ENCODE results near the gene CAMTA1. TPM values are rescaled to one million over a fixed set of nuclear protein-coding genes. Genes with fewer than 3 reads are reported as not detected.

CAMTA1 gene
- total and polyA plus RNA-seq, 2 donors: 53.3 to 115 TPM

- Histone ChIP-seq H3K4me1 (ENCODE audit: insufficient read depth) (no peaks in the 10 kb centered on the region), H3K27ac (ENCODE audit: low read depth) (no peak overlapping the region), H3K4me3 (ENCODE audit: low read depth, low read length) (no peak overlapping the region), H3K36me3 (ENCODE audit: insufficient read depth) (no peaks in the 10 kb centered on the region)
- WGBS: 94% methylated on average over 11 of the region's 11 CpGs
- DNase-seq (ENCODE audit: extremely low spot score): no peak
These were observed 185.0 kb downstream of the CAMTA1 start for GRCh38 chr1:6970221-6970620.

GRCh38 chr1:6971048-6971447 lies 185.8 kb downstream of the CAMTA1 start:
- DNase-seq (ENCODE audit: extremely low spot score): no peak
- H3K4me3 ChIP-seq (ENCODE audit: low read depth, low read length): no peak overlapping the region
- no peaks in the 10 kb centered on the region for H3K36me3 ChIP-seq (ENCODE audit: insufficient read depth)
- H3K4me1 ChIP-seq (ENCODE audit: insufficient read depth): no peaks in the 10 kb centered on the region
- no peak overlapping the region for H3K27ac ChIP-seq (ENCODE audit: low read depth)
- WGBS: 54% methylated on average over 9 of the region's 9 CpGs

GRCh38 chr1:6971699-6972098 lies 186.4 kb downstream of the CAMTA1 start:
- 92% methylated on average over 11 of the region's 11 CpGs for WGBS
- Histone ChIP-seq H3K27ac (ENCODE audit: low read depth) (no peak overlapping the region), H3K4me3 (ENCODE audit: low read depth, low read length) (no peak overlapping the region), H3K4me1 (ENCODE audit: insufficient read depth) (no peaks in the 10 kb centered on the region), H3K36me3 (ENCODE audit: insufficient read depth) (no peaks in the 10 kb centered on the region)
- DNase-seq (ENCODE audit: extremely low spot score): no peak

- no peak overlapping the region for H3K27ac ChIP-seq (ENCODE audit: low read depth)
- no peaks in the 10 kb centered on the region for H3K4me1 ChIP-seq (ENCODE audit: insufficient read depth)
- no peak for DNase-seq (ENCODE audit: extremely low spot score)
- no peaks in the 10 kb centered on the region for H3K36me3 ChIP-seq (ENCODE audit: insufficient read depth)
- no peak overlapping the region for H3K4me3 ChIP-seq (ENCODE audit: low read depth, low read length)
- WGBS: 67% methylated on average over 4 of the region's 4 CpGs
These were observed 187.1 kb downstream of the CAMTA1 start for GRCh38 chr1:6972399-6972798.

GRCh38 chr1:6975331-6976043 lies 190.2 kb downstream of the CAMTA1 start:
- no peak for DNase-seq (ENCODE audit: extremely low spot score)
- no peak overlapping the region for H3K4me3 ChIP-seq (ENCODE audit: low read depth, low read length)

GRCh38 chr1:6976044-6976375 lies 190.8 kb downstream of the CAMTA1 start:
- no peaks in the 10 kb centered on the region for H3K4me1 ChIP-seq (ENCODE audit: insufficient read depth)
- 52% methylated on average over 6 of the region's 6 CpGs for WGBS
- H3K27ac ChIP-seq (ENCODE audit: low read depth): no peak overlapping the region
- H3K36me3 ChIP-seq (ENCODE audit: insufficient read depth): no peaks in the 10 kb centered on the region
- H3K4me3 ChIP-seq (ENCODE audit: low read depth, low read length): no peak overlapping the region
- no peak for DNase-seq (ENCODE audit: extremely low spot score)

More at GRCh38 chr1:6975331-6976043, 190.2 kb downstream of the CAMTA1 start:
- Histone ChIP-seq H3K4me1 (ENCODE audit: insufficient read depth) (no peaks in the 10 kb centered on the region), H3K36me3 (ENCODE audit: insufficient read depth) (no peaks in the 10 kb centered on the region), H3K27ac (ENCODE audit: low read depth) (no peak overlapping the region)
- WGBS: 68% methylated on average over 16 of the region's 16 CpGs

- 55% methylated on average over 5 of the region's 5 CpGs for WGBS
These were observed 193.9 kb downstream of the CAMTA1 start for GRCh38 chr1:6979003-6979613.

GRCh38 chr1:6981595-6981994 lies 196.3 kb downstream of the CAMTA1 start:
- Histone ChIP-seq H3K4me1 (ENCODE audit: insufficient read depth) (no peaks in the 10 kb centered on the region), H3K36me3 (ENCODE audit: insufficient read depth) (no peaks in the 10 kb centered on the region)
- no peak for DNase-seq (ENCODE audit: extremely low spot score)

More at GRCh38 chr1:6979003-6979613, 193.9 kb downstream of the CAMTA1 start:
- H3K36me3 ChIP-seq (ENCODE audit: insufficient read depth): no peaks in the 10 kb centered on the region
- no peak for DNase-seq (ENCODE audit: extremely low spot score)
- H3K4me1 ChIP-seq (ENCODE audit: insufficient read depth): no peaks in the 10 kb centered on the region
- H3K4me3 ChIP-seq (ENCODE audit: low read depth, low read length): no peak overlapping the region
- no peak overlapping the region for H3K27ac ChIP-seq (ENCODE audit: low read depth)

GRCh38 chr1:6982443-6982842 lies 197.2 kb downstream of the CAMTA1 start:
- Histone ChIP-seq H3K36me3 (ENCODE audit: insufficient read depth) (no peaks in the 10 kb centered on the region), H3K4me1 (ENCODE audit: insufficient read depth) (no peaks in the 10 kb centered on the region), H3K4me3 (ENCODE audit: low read depth, low read length) (no peak overlapping the region), H3K27ac (ENCODE audit: low read depth) (no peak overlapping the region)
- WGBS: 87% methylated on average over 9 of the region's 9 CpGs
- no peak for DNase-seq (ENCODE audit: extremely low spot score)

More at GRCh38 chr1:6981595-6981994, 196.3 kb downstream of the CAMTA1 start:
- no peak overlapping the region for H3K4me3 ChIP-seq (ENCODE audit: low read depth, low read length)
- H3K27ac ChIP-seq (ENCODE audit: low read depth): no peak overlapping the region

- H3K4me3 ChIP-seq (ENCODE audit: low read depth, low read length): no peak overlapping the region
- H3K36me3 ChIP-seq (ENCODE audit: insufficient read depth): no peaks in the 10 kb centered on the region
- no peak overlapping the region for H3K27ac ChIP-seq (ENCODE audit: low read depth)
- no peak for DNase-seq (ENCODE audit: extremely low spot score)
- 99% methylated on average over 2 of the region's 2 CpGs for WGBS
- no peaks in the 10 kb centered on the region for H3K4me1 ChIP-seq (ENCODE audit: insufficient read depth)
These were observed 197.6 kb downstream of the CAMTA1 start for GRCh38 chr1:6982860-6983259.

- H3K36me3 ChIP-seq (ENCODE audit: insufficient read depth): no peaks in the 10 kb centered on the region
- no peak for DNase-seq (ENCODE audit: extremely low spot score)
- 66% methylated on average over 14 of the region's 14 CpGs for WGBS
These were observed 199.3 kb downstream of the CAMTA1 start for GRCh38 chr1:6984536-6984935.

GRCh38 chr1:6984986-6985385 lies 199.7 kb downstream of the CAMTA1 start:
- H3K4me3 ChIP-seq (ENCODE audit: low read depth, low read length): no peak overlapping the region
- H3K27ac ChIP-seq (ENCODE audit: low read depth): no peak overlapping the region
- H3K4me1 ChIP-seq (ENCODE audit: insufficient read depth): no peaks in the 10 kb centered on the region
- DNase-seq (ENCODE audit: extremely low spot score): no peak
- 18% methylated on average over 7 of the region's 7 CpGs for WGBS
- H3K36me3 ChIP-seq (ENCODE audit: insufficient read depth): no peaks in the 10 kb centered on the region

More at GRCh38 chr1:6984536-6984935, 199.3 kb downstream of the CAMTA1 start:
- H3K27ac ChIP-seq (ENCODE audit: low read depth): no peak overlapping the region
- no peak overlapping the region for H3K4me3 ChIP-seq (ENCODE audit: low read depth, low read length)
- no peaks in the 10 kb centered on the region for H3K4me1 ChIP-seq (ENCODE audit: insufficient read depth)

GRCh38 chr1:6985549-6986276 lies 200.5 kb downstream of the CAMTA1 start:
- DNase-seq (ENCODE audit: extremely low spot score): no peak
- Histone ChIP-seq H3K27ac (ENCODE audit: low read depth) (no peak overlapping the region), H3K36me3 (ENCODE audit: insufficient read depth) (no peaks in the 10 kb centered on the region), H3K4me1 (ENCODE audit: insufficient read depth) (no peaks in the 10 kb centered on the region), H3K4me3 (ENCODE audit: low read depth, low read length) (no peak overlapping the region)
- 83% methylated on average over 17 of the region's 17 CpGs for WGBS

GRCh38 chr1:6986281-6986680 lies 201.0 kb downstream of the CAMTA1 start:
- H3K36me3 ChIP-seq (ENCODE audit: insufficient read depth): no peaks in the 10 kb centered on the region
- H3K27ac ChIP-seq (ENCODE audit: low read depth): no peak overlapping the region
- 90% methylated on average over 8 of the region's 8 CpGs for WGBS
- H3K4me1 ChIP-seq (ENCODE audit: insufficient read depth): no peaks in the 10 kb centered on the region
- no peak for DNase-seq (ENCODE audit: extremely low spot score)
- H3K4me3 ChIP-seq (ENCODE audit: low read depth, low read length): no peak overlapping the region
